WTC11 (cell line): Measurements from ENCODE around the gene MYH11. TPM values are rescaled to one million over a fixed set of nuclear protein-coding genes. Genes with fewer than 3 reads are reported as not detected.

Experiments used
- ATAC-seq: fragments of 200-7000 bp; cut with Tn5 transposase; 2 replicates; pipeline ENCODE4 v1.10.0; 2021; ENCODE audit warnings: mild to moderate bottlenecking, moderate library complexity
- CTCF ChIA-PET: fragments of 300-600 bp; sonication (Branson Sonifier 250); formaldehyde crosslinking; loops from one replicate; lab custom pipeline; 2021; ENCODE audit warnings: antibody characterized with exemption; lab: Charles Lee
- POLR2A ChIA-PET: fragments of 350-600 bp; sonication (Branson Sonifier 250); formaldehyde crosslinking; loops from one replicate; lab custom pipeline; 2021; ENCODE audit warnings: antibody characterized with exemption; lab: Charles Lee
- DNase-seq: peaks from one replicate; pipeline ENCODE4 v3.0.0; 2021; ENCODE audit warnings: low spot score
- H3K27ac Mint-ChIP-seq: 2 replicates; pipeline ENCODE4 v1.8.0; 2021; ENCODE audit warnings: mixed read lengths
- H3K27me3 Mint-ChIP-seq: 2 replicates; pipeline ENCODE4 v1.8.0; 2021; ENCODE audit warnings: low read depth, mild to moderate bottlenecking, moderate library complexity, mixed read lengths
- H3K36me3 Mint-ChIP-seq: 2 replicates; pipeline ENCODE4 v1.8.0; 2021; ENCODE audit warnings: mixed read lengths
- H3K4me1 Mint-ChIP-seq: 2 replicates; pipeline ENCODE4 v1.8.0; 2022; ENCODE audit warnings: mixed read lengths
- H3K4me3 Mint-ChIP-seq: 2 replicates; pipeline ENCODE4 v1.8.0; 2021; ENCODE audit warnings: mild to moderate bottlenecking, moderate library complexity, mixed read lengths
- H3K9me3 Mint-ChIP-seq: 2 replicates; pipeline ENCODE4 v1.8.0; 2021; ENCODE audit warnings: mixed read lengths
- ATF1 ChIP-seq: sonication (generic); formaldehyde crosslinking; IDR thresholded peaks from 2 replicates; pipeline ENCODE4 v1.8.1; 2023; ENCODE audit warnings: mild to moderate bottlenecking, moderate library complexity, missing genetic modification reagents
- ZSCAN18 ChIP-seq: fragments of 250-450 bp; sonication (Bioruptor Pico); IDR thresholded peaks from 2 replicates; pipeline ENCODE4 v2.1.2; 2022; ENCODE audit warnings: mild to moderate bottlenecking, moderate library complexity
- total RNA-seq: library from RNA; stranded (reverse); gene quantifications from 3 replicates; pipeline ENCODE4 v1.2.3, GENCODE V29; 2021

MYH11 gene
- total RNA-seq, 1 experiment from 2014 or later: 0.74 TPM

GRCh38 chr16:15653227-15653626, 203.6 kb downstream of the MYH11 start:
- POLR2A ChIA-PET: interaction anchor here (0.6 to 0.8 kb wide), 2 partner anchors 10 to 422 kb away, joined by 3 to 4 read pairs; partner anchors contain the start of gene MARF1
- Mint-ChIP-seq H3K9me3 (no peaks in the 10 kb centered on the region), H3K36me3 (peaks cover 7% of the 10 kb centered on the region), H3K27me3 (no peaks in the 10 kb centered on the region; the same call in 1 of the 2 replicates), H3K4me3 (no peak overlapping the region), H3K27ac (no peak overlapping the region)
- no peak for DNase-seq
- TF ChIP-seq ATF1 (CRISPR knock-in tag): no peak
- no peak for TF ChIP-seq ZSCAN18 (CRISPR knock-in tag)
- TF ChIP-seq, all 79 proteins: peak for 0
- CTCF ChIA-PET: no interaction called here
- 0 out of 2 replicates have a peak, but pooled peaks cover 5% of the 10 kb centered on the region for H3K4me1 Mint-ChIP-seq
- ATAC-seq: no peak

Other genes with a start within 250 kb of the MYH11 start
- gene MARF1, start 213.9 kb downstream of the MYH11 start, total RNA-seq: 26.2 to 31.9 TPM (median 28.5 TPM) in 3 replicates
- 38.4 to 43.5 TPM (median 39.4 TPM) in 3 replicates for gene NDE1, start 206.8 kb downstream of the MYH11 start, total RNA-seq
- gene CEP20, start 31.6 kb upstream of the MYH11 start, total RNA-seq: 35.7 to 39.5 TPM (median 39.1 TPM) in 3 replicates
- gene ABCC1, start 92.6 kb upstream of the MYH11 start, total RNA-seq: 61.9 to 64.9 TPM (median 63.9 TPM) in 3 replicates